Peyer's patch (tissue), 4 donors: ENCODE measurements around the gene BMX.

Source experiments
- POLR2A ChIP-seq, 2 donors: fragments of 450-650 bp; IDR thresholded peaks; one replicate each; pipeline ENCODE4 v1.5.1; 2017; ENCODE audit warnings: antibody characterized with exemption in 2 of 2, mild to moderate bottlenecking in 2 of 2, moderate library complexity in 2 of 2
- TF ChIP-seq, protein P1 (sequence below), 6 experiments: fragments of 450-650 bp in 4 of 6; fragments of 200-600 bp in 2 of 6; sonication (generic) in 1 of 6; IDR thresholded peaks; one replicate each; pipeline ENCODE4 v1.5.1; 2017 to 2019; ENCODE audit warnings: antibody characterized with exemption in 6 of 6, mild to moderate bottlenecking in 3 of 6, moderate library complexity in 1 of 6

DNA sequence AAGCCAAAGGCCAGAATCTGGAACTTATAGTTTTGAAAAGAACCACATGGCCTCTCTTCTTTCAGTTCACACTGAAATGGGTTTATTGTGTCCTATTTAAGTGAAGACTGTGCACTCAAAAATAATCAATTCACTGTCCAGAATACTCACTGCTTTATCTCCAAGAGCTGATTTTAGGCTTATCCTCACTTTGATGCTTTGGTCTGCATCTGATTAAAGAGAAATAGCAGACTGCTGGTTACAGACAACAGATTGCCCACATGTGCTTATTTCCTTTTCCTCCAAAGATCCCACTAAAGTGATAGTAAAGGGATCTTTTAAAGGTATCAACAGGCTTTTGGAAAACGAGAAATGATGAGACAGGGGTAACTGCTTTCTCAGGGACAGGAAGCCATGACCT lies 69.5 kb downstream of the BMX start:
- TF ChIP-seq, protein P1, sequence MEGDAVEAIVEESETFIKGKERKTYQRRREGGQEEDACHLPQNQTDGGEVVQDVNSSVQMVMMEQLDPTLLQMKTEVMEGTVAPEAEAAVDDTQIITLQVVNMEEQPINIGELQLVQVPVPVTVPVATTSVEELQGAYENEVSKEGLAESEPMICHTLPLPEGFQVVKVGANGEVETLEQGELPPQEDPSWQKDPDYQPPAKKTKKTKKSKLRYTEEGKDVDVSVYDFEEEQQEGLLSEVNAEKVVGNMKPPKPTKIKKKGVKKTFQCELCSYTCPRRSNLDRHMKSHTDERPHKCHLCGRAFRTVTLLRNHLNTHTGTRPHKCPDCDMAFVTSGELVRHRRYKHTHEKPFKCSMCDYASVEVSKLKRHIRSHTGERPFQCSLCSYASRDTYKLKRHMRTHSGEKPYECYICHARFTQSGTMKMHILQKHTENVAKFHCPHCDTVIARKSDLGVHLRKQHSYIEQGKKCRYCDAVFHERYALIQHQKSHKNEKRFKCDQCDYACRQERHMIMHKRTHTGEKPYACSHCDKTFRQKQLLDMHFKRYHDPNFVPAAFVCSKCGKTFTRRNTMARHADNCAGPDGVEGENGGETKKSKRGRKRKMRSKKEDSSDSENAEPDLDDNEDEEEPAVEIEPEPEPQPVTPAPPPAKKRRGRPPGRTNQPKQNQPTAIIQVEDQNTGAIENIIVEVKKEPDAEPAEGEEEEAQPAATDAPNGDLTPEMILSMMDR (IDR thresholded peaks at IDR 0.05) = no peak
- TF ChIP-seq POLR2A (IDR thresholded peaks at IDR 0.05) = no peak
